DND-41 (cell line): ENCODE data around the gene SLC46A2.

ENCODE experiments used
- ATAC-seq: fragments of 200-7000 bp; cut with Tn5 transposase; 3 replicates; pipeline ENCODE4 v1.9.1; 2021; ENCODE audit warnings: low read depth; ENCODE audit not compliant: insufficient read depth
- DNase-seq: peaks from one replicate; pipeline ENCODE4 v3.0.0-alpha.2; 2020
- H2AFZ ChIP-seq: 2 replicates; pipeline ENCODE4 v1.6.0; 2012; ENCODE audit warnings: low read depth, low read length
- H3K27ac ChIP-seq: 2 replicates; pipeline ENCODE4 v1.5.1; 2012; ENCODE audit warnings: low read length, inconsistent platforms
- H3K27me3 ChIP-seq: fragments of 200-600 bp; sonication (generic); 2 replicates; pipeline ENCODE4 v1.6.0; 2012; ENCODE audit warnings: low read length, mild to moderate bottlenecking, inconsistent platforms; ENCODE audit not compliant: insufficient read depth, poor library complexity
- H3K36me3 ChIP-seq: 2 replicates; pipeline ENCODE4 v1.5.1; 2012; ENCODE audit warnings: low read length, inconsistent platforms; ENCODE audit not compliant: insufficient read depth
- H3K4me1 ChIP-seq: 2 replicates; pipeline ENCODE4 v1.5.1; 2012; ENCODE audit warnings: mild to moderate bottlenecking, low read length; ENCODE audit not compliant: insufficient read depth
- H3K4me2 ChIP-seq: 2 replicates; pipeline ENCODE4 v1.6.0; 2012; ENCODE audit warnings: mild to moderate bottlenecking, moderate library complexity, low read length, inconsistent platforms; ENCODE audit not compliant: insufficient read depth
- H3K4me3 ChIP-seq, 2 experiments: fragments of 200-600 bp in 1 of 2; shearing (Covaris generic) in 1 of 2; 2 replicates each; pipeline ENCODE4 v1.5.1; 2012 to 2016; ENCODE audit warnings: inconsistent platforms in 2 of 2, low read length in 2 of 2, mild to moderate bottlenecking in 2 of 2, low read depth in 1 of 2, moderate library complexity in 1 of 2
- H3K79me2 ChIP-seq: 2 replicates; pipeline ENCODE4 v1.6.0; 2012; ENCODE audit warnings: low read length, inconsistent platforms; ENCODE audit not compliant: insufficient read depth
- H3K9ac ChIP-seq: 2 replicates; pipeline ENCODE4 v1.6.0; 2012; ENCODE audit warnings: low read depth, mild to moderate bottlenecking, inconsistent platforms, low read length, moderate library complexity
- H3K9me3 ChIP-seq: 2 replicates; pipeline ENCODE4 v1.5.1; 2012; ENCODE audit warnings: low read length, moderate library complexity, mild to moderate bottlenecking, inconsistent platforms; ENCODE audit not compliant: insufficient read depth, severe bottlenecking
- H4K20me1 ChIP-seq: 2 replicates; pipeline ENCODE4 v1.6.0; 2012; ENCODE audit warnings: low read length; ENCODE audit not compliant: insufficient read depth
- EZH2 ChIP-seq: IDR thresholded peaks from 3 replicates; pipeline ENCODE4 v1.6.1; 2012; ENCODE audit warnings: borderline replicate concordance, low read depth, mild to moderate bottlenecking, moderate library complexity, low read length, inconsistent platforms; ENCODE audit not compliant: severe bottlenecking
- TF ChIP-seq, protein P1 (sequence below): IDR thresholded peaks from 2 replicates; pipeline ENCODE4 v1.5.1; 2012; ENCODE audit warnings: borderline replicate concordance, low read length, moderate library complexity, mild to moderate bottlenecking; ENCODE audit not compliant: poor library complexity, severe bottlenecking; ENCODE audit errors: extremely low read depth

SLC46A2 gene

DNA sequence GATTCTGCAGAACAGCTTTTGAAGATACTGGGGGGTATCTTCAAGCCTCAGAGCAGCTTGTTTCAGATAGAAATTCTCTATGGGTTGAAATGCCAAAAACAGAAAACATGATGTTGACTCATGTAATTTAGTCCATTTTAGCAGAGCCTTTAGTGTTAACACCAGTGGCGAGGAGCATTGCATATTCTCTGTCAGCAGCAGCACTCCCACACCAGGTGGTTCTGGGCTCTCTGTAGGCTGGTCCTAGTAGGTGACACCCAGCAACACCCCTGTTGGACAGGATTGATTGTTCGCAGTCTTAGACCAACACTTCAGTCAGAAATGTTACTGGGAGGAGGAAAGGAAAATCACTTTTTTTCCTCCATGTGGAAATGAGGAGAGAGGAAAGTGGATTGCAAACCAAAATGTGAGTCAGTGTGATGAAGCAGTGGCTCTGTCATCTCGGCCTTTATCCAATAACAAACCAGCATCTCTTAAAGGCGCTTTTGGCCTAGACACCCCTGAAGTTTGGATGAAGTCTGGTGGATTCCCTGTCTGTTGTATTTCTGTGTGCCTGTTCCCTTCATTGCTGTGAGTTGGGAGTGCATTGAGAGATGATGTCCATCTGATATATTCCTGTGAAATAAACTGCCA is 16.8 kb downstream of the SLC46A2 start:
- TF ChIP-seq EZH2 = no peak
- TF ChIP-seq, protein P1, sequence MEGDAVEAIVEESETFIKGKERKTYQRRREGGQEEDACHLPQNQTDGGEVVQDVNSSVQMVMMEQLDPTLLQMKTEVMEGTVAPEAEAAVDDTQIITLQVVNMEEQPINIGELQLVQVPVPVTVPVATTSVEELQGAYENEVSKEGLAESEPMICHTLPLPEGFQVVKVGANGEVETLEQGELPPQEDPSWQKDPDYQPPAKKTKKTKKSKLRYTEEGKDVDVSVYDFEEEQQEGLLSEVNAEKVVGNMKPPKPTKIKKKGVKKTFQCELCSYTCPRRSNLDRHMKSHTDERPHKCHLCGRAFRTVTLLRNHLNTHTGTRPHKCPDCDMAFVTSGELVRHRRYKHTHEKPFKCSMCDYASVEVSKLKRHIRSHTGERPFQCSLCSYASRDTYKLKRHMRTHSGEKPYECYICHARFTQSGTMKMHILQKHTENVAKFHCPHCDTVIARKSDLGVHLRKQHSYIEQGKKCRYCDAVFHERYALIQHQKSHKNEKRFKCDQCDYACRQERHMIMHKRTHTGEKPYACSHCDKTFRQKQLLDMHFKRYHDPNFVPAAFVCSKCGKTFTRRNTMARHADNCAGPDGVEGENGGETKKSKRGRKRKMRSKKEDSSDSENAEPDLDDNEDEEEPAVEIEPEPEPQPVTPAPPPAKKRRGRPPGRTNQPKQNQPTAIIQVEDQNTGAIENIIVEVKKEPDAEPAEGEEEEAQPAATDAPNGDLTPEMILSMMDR = no peak
- H2AFZ ChIP-seq = no peak overlapping the region

DNA sequence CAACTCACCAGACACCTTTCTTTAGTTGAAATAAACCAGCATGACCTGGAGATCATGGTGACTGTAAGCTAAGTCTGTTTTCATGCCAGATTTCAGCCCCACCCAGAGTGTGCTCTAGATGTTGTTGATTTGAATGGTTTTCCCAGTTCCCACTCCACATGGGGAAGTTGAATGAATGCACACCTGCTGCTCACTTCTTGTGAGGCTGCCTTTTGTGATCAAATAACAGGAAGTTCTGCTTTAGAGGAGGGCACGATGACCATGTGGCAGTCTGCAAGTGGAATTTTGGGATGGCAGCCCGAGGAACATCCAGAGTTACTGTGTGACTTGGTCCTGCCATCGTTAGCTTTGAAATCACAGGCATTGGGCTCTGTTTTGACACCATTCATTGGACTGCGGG is 18.7 kb downstream of the SLC46A2 start:
- TF ChIP-seq EZH2 = no peak
- TF ChIP-seq, protein P1 = no peak
- ATAC-seq (no peak), DNase-seq (no peak)
- H2AFZ ChIP-seq = no peak overlapping the region
- no peaks in the 10 kb centered on the region for H3K4me1 ChIP-seq
- H3K27ac ChIP-seq = no peak overlapping the region
- no peaks in the 10 kb centered on the region for H4K20me1 ChIP-seq
- no peaks in the 10 kb centered on the region for H3K27me3 ChIP-seq
- H3K9me3 ChIP-seq = no peaks in the 10 kb centered on the region
- H3K4me2 ChIP-seq = no peak overlapping the region
- no peak overlapping the region for H3K9ac ChIP-seq
- no peaks in the 10 kb centered on the region for H3K79me2 ChIP-seq
- no peak overlapping the region for H3K4me3 ChIP-seq
- no peaks in the 10 kb centered on the region for H3K36me3 ChIP-seq

More for the DNA sequence above, 16.8 kb downstream of the SLC46A2 start:
- H3K4me1 ChIP-seq = no peaks in the 10 kb centered on the region
- no peak for DNase-seq
- no peaks in the 10 kb centered on the region for H4K20me1 ChIP-seq
- H3K27me3 ChIP-seq = no peaks in the 10 kb centered on the region
- H3K4me2 ChIP-seq = no peak overlapping the region
- no peak overlapping the region for H3K9ac ChIP-seq
- H3K79me2 ChIP-seq = no peaks in the 10 kb centered on the region
- H3K36me3 ChIP-seq = no peaks in the 10 kb centered on the region
- H3K4me3 ChIP-seq = no peak overlapping the region
- H3K9me3 ChIP-seq = no peaks in the 10 kb centered on the region
- no peak for ATAC-seq
- H3K27ac ChIP-seq = no peak overlapping the region

DNA sequence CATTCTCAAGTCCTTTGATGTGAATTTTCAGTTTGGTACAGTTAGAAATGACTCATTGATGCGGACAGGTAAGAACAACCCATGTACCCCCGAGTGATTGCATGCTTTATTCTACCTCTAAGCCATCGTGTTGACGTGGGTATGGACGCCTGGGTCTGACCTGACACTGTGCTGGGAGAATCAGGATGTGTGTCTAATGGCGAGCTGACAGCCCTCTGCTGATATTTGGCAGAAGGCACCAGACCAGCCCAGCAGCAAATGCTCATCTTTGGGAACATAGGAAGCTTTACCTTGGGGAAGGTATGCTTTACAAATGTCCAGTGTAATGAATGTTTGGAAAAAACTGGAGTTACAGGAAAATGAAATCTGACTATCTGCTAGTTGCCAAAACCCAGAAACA is 20.1 kb downstream of the SLC46A2 start:
- Histone ChIP-seq H3K27ac (no peak overlapping the region), H3K4me1 (no peaks in the 10 kb centered on the region), H2AFZ (no peak overlapping the region), H3K4me3 (no peak overlapping the region), H3K9me3 (no peaks in the 10 kb centered on the region), H3K4me2 (no peak overlapping the region), H3K36me3 (no peaks in the 10 kb centered on the region), H3K9ac (no peak overlapping the region), H3K27me3 (no peaks in the 10 kb centered on the region), H3K79me2 (no peaks in the 10 kb centered on the region), H4K20me1 (no peaks in the 10 kb centered on the region)
- TF ChIP-seq, protein P1 = no peak
- TF ChIP-seq EZH2 = no peak
- ATAC-seq (no peak), DNase-seq (no peak)

DNA sequence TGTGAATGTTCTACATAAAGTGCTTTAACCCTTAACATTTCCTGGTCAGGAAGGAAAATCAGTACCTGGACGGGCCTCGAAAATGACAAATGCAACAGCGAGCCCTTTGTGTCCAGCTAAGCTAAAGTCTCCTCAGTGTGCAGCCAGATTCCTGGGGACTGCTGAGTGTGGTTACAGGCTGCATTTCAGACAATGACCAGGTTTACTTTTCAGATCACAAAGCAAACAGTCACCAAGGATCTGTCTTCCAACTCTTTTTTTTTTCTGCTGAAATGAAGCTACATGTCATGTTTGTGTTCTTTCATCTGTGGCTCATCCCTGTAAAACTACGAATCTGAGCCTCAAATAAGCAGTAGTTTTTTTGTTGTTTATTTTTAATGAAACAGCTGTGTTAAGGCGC is 20.8 kb downstream of the SLC46A2 start:
- Histone ChIP-seq H3K4me2 (no peak overlapping the region), H3K27me3 (no peaks in the 10 kb centered on the region), H4K20me1 (no peaks in the 10 kb centered on the region), H3K27ac (no peak overlapping the region), H3K4me3 (no peak overlapping the region), H3K79me2 (no peaks in the 10 kb centered on the region), H3K9ac (no peak overlapping the region), H2AFZ (no peak overlapping the region), H3K4me1 (no peaks in the 10 kb centered on the region), H3K9me3 (no peaks in the 10 kb centered on the region), H3K36me3 (no peaks in the 10 kb centered on the region)
- TF ChIP-seq, protein P1 = no peak
- TF ChIP-seq EZH2 = no peak
- DNase-seq (no peak), ATAC-seq (no peak)
